K562 treated with DMSO at 1 percent for 24 hours (cell line): ENCODE results near the gene PLN. TPM values are rescaled to one million over a fixed set of nuclear protein-coding genes. Genes with fewer than 3 reads are reported as not detected.

ENCODE experiments used
- total RNA-seq: library from RNA; unstranded; fragments of 300-600 nt; gene quantifications from 2 replicates; pipeline ENCODE4 v1.2.3, GENCODE V29; 2022; ENCODE audit warnings: low read depth; ENCODE audit not compliant: insufficient read depth

The PLN gene
- total RNA-seq = not detected in 2 replicates

DNA sequence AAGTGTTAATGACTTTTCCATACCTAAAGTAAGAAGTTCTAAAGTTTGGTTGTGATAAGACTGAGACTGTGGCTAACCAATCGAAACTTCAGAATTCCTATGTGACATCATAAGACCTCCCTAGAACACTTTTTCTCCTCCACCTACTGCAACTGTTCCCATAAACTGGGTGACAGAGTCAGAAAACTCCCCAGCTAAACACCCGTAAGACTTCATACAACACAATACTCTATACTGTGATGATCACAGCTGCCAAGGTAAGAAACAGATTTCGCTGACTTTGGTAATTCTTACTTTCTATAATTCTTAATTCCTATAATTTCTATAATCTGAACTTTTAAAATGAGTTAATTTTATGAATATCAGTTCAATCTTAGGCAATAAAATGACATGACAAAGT is at the start of gene PLN:
Gene PLN (plus strand): TSS at position 161 of the 400 bp plus-strand sequence. CDS start 10,626 bp downstream, outside the sequence.

Other genes starting within 250 kb of the PLN start
- 5.1 and 5.5 TPM in 2 replicates for gene CEP85L, start 103.3 kb downstream of the PLN start, total RNA-seq